Smooth muscle cell (in vitro differentiated cells): Measurements from ENCODE around the gene TBX1. TPM values are rescaled to one million over a fixed set of nuclear protein-coding genes. Genes with fewer than 3 reads are reported as not detected.

ENCODE experiments used
- DNase-seq: peaks from one replicate; lab custom pipeline; 2025; ENCODE audit not compliant: unreplicated experiment; lab: John Stamatoyannopoulos, UW
- H2AFZ ChIP-seq: fragments of 200-600 bp; sonication (generic); 2 replicates; pipeline ENCODE4 v1.6.0; 2016; ENCODE audit warnings: antibody characterized with exemption, low read depth, mild to moderate bottlenecking
- H3F3A ChIP-seq: fragments of 200-600 bp; sonication (generic); 2 replicates; pipeline ENCODE4 v1.6.0; 2017; ENCODE audit warnings: antibody characterized with exemption, low read depth
- H3K27ac ChIP-seq: fragments of 200-600 bp; sonication (generic); 2 replicates; pipeline ENCODE4 v1.5.1; 2016; ENCODE audit warnings: low read depth, mild to moderate bottlenecking
- H3K27me3 ChIP-seq: fragments of 200-600 bp; sonication (generic); 2 replicates; pipeline ENCODE4 v1.6.1; 2016; ENCODE audit warnings: low read depth, mild to moderate bottlenecking
- H3K36me3 ChIP-seq: fragments of 200-600 bp; sonication (generic); 2 replicates; pipeline ENCODE4 v1.5.1; 2016; ENCODE audit warnings: low read depth
- H3K4me1 ChIP-seq: fragments of 200-600 bp; sonication (generic); 2 replicates; pipeline ENCODE4 v1.5.1; 2016; ENCODE audit warnings: low read depth
- H3K4me2 ChIP-seq: fragments of 200-600 bp; sonication (generic); 2 replicates; pipeline ENCODE4 v1.6.0; 2016; ENCODE audit warnings: mild to moderate bottlenecking
- H3K4me3 ChIP-seq: fragments of 200-600 bp; sonication (generic); 2 replicates; pipeline ENCODE4 v1.5.1; 2016; ENCODE audit warnings: mild to moderate bottlenecking
- H3K79me2 ChIP-seq: fragments of 200-600 bp; sonication (generic); 2 replicates; pipeline ENCODE4 v1.6.0; 2016; ENCODE audit warnings: low read depth, mild to moderate bottlenecking
- H3K9ac ChIP-seq: fragments of 200-600 bp; sonication (generic); 2 replicates; pipeline ENCODE4 v1.6.0; 2016; ENCODE audit warnings: low read depth
- H3K9me3 ChIP-seq: fragments of 200-600 bp; sonication (generic); replicated peaks from 2 replicates; pipeline ENCODE4 v1.5.1; 2016; ENCODE audit warnings: low read depth
- H4K20me1 ChIP-seq: fragments of 200-600 bp; sonication (generic); 2 replicates; pipeline ENCODE4 v1.6.0; 2016; ENCODE audit warnings: low read depth
- WGBS: methylation state at CpG from one replicate; pipeline ENCODE4 v1.1.7; 2016; ENCODE audit warnings: low lambda C conversion rate; 5-methylcytosine and 5-hydroxymethylcytosine counted together
- polyA plus RNA-seq: library from polyadenylated mRNA; unstranded; fragments of >200 nt; fragmentation: Nextera tagmentation; extraction: Ambion mirVana; gene quantifications from 2 replicates; pipeline ENCODE4 v1.2.1, GENCODE V29; 2016
- total RNA-seq: library from RNA; depleted of rRNA; stranded (reverse); fragments of >200 nt; gene quantifications from 2 replicates; pipeline ENCODE4 v1.2.3, GENCODE V29; 2014
- TF ChIP-seq, protein P1 (sequence below): fragments of 200-600 bp; sonication (generic); IDR thresholded peaks from 2 replicates; pipeline ENCODE4 v1.5.1; 2017; ENCODE audit warnings: borderline replicate concordance, mild to moderate bottlenecking, antibody characterized with exemption; ENCODE audit not compliant: insufficient read depth, poor library complexity, severe bottlenecking

The TBX1 gene
- total and polyA plus RNA-seq, 2 experiments from 2014 or later: not detected

DNA sequence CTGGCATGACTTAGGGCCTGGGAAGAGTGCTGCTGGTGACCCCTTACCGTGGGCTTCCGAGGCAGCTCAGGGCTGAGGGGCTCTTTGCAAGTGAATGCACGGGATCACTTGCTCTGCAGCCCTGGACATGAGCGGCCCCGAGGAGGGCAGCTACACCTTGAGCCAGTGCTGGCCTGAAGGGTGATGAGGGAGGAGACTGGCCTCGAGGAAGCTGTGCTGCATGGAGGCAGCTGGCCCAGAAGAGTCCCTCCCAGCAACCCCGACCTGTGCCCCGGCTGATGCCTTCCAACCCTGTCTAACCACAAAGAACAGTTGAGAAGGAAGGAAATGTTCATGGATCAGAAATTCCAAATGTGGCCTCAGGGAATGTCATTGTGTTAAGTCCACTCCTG is 45.2 kb downstream of the TBX1 start:
- WGBS: 90% methylated on average over 8 of the region's 8 CpGs

DNA sequence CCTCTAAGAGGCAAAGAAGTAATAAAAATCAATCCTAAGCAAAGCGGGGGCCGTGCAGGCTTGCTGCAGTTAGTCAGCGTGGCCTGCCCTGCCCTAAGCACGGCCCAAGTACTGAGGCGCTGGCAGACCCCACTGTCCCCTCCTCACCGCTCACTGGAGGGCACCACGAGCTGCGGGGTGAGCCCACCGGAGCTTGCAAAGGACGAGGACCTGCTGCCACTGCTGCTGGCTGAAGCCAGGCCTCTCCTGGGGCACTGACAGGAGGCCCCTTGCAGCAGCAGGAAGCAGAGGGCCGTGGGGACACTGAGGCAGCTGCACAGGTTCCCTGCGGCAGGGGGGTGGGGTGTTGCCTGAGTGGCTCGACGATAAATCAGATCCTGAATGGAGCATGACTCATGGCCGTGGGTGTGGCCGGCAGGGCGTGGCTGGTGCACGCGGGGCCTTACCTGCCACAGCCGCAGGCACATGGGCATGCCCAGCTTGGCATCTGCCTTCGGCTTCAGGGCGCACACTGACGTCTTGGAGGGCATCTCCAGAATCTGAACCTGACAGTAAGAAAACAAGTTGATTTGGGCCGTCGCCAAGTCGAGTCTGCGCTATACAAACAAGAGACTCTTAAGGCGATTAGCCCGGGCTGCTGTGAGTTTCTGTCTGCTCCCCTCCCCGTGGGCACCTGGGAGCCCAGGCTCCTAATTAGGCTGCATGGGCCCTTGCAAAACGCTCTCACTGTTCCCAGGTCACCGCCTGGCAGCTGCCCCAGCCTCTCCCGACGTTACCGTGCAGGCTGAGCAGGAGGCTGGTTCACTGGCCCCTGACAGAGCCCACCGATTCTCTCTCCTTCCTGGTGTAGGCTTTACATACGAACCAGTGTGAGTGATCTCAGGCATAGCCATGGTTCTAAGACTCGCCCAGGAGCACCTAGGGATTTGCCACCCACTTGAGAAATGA is 45.9 kb downstream of the TBX1 start:
- no peaks in the 10 kb centered on the region for H3F3A ChIP-seq
- no peak overlapping the region for H3K9ac ChIP-seq
- WGBS: 82% methylated on average over 38 of the region's 38 CpGs
- H3K4me2 ChIP-seq: no peak overlapping the region
- no peak overlapping the region for H2AFZ ChIP-seq
- H3K36me3 ChIP-seq: no peaks in the 10 kb centered on the region
- no peak overlapping the region for H3K27ac ChIP-seq
- H3K27me3 ChIP-seq: no peaks in the 10 kb centered on the region
- no peak overlapping the region for H3K4me3 ChIP-seq
- H3K9me3 ChIP-seq: no peaks in the 10 kb centered on the region
- no peaks in the 10 kb centered on the region for H3K79me2 ChIP-seq
- H4K20me1 ChIP-seq: no peaks in the 10 kb centered on the region
- H3K4me1 ChIP-seq: no peaks in the 10 kb centered on the region
- TF ChIP-seq, protein P1, sequence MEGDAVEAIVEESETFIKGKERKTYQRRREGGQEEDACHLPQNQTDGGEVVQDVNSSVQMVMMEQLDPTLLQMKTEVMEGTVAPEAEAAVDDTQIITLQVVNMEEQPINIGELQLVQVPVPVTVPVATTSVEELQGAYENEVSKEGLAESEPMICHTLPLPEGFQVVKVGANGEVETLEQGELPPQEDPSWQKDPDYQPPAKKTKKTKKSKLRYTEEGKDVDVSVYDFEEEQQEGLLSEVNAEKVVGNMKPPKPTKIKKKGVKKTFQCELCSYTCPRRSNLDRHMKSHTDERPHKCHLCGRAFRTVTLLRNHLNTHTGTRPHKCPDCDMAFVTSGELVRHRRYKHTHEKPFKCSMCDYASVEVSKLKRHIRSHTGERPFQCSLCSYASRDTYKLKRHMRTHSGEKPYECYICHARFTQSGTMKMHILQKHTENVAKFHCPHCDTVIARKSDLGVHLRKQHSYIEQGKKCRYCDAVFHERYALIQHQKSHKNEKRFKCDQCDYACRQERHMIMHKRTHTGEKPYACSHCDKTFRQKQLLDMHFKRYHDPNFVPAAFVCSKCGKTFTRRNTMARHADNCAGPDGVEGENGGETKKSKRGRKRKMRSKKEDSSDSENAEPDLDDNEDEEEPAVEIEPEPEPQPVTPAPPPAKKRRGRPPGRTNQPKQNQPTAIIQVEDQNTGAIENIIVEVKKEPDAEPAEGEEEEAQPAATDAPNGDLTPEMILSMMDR: no peak
- no peak for DNase-seq

More for the DNA sequence above, 45.2 kb downstream of the TBX1 start:
- Histone ChIP-seq H3K36me3 (no peaks in the 10 kb centered on the region), H3K9me3 (no peaks in the 10 kb centered on the region), H3K27ac (no peak overlapping the region), H3K27me3 (no peaks in the 10 kb centered on the region), H3K79me2 (no peaks in the 10 kb centered on the region), H2AFZ (no peak overlapping the region), H3K4me3 (no peak overlapping the region), H3K4me2 (no peak overlapping the region), H3K4me1 (no peaks in the 10 kb centered on the region), H3F3A (no peaks in the 10 kb centered on the region), H4K20me1 (no peaks in the 10 kb centered on the region), H3K9ac (no peak overlapping the region)
- DNase-seq: no peak
- TF ChIP-seq, protein P1: no peak

DNA sequence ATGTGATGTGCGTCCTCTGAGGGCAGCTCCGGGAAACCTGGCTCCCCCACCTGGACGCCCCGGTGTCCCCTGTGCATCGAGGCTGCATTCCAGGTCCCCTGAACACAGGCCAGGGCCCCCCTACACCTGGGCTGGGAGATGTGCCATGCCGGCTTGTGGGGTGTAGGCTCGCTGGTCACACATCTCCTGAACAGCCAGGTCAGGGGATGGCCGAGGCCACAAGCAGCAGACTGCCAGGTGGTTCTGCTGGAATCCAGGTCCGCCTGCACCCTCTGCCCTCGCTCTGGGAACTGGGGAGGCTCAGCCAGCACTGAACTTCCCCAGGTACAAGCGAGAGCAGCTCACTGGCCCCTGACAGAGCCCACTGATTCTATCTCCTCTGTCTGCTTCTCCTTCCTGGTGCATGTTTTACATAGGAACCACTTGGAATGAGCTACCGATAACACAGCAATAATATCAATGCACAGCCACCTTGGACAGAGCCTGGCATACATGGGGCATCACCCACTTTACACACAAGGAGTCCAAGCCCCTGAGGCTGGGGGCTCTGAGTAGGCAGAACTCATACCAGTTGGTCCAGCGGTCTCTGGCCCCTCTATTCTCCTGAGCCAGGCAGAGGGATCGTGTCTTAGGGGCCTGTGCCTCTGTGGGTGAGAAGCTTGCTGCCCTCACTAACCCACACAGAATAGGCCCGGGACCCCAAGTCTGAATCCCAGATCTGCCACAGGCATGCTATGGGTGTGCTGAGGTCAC is 46.8 kb downstream of the TBX1 start:
- H3K4me2 ChIP-seq: no peak overlapping the region
- no peak overlapping the region for H3K27ac ChIP-seq
- no peaks in the 10 kb centered on the region for H4K20me1 ChIP-seq
- H2AFZ ChIP-seq: no peak overlapping the region
- no peaks in the 10 kb centered on the region for H3K27me3 ChIP-seq
- WGBS: 98% methylated on average over 15 of the region's 15 CpGs
- H3K4me3 ChIP-seq: no peak overlapping the region
- H3K36me3 ChIP-seq: no peaks in the 10 kb centered on the region
- H3K4me1 ChIP-seq: no peaks in the 10 kb centered on the region
- no peaks in the 10 kb centered on the region for H3K79me2 ChIP-seq
- TF ChIP-seq, protein P1: no peak
- no peak for DNase-seq
- no peak overlapping the region for H3K9ac ChIP-seq
- H3K9me3 ChIP-seq: no peaks in the 10 kb centered on the region
- no peaks in the 10 kb centered on the region for H3F3A ChIP-seq
